WI38 (cell line): ENCODE data around the gene SMYD3.

Source experiments
- H3K4me3 ChIP-seq: 2 replicates; pipeline ENCODE4 v1.5.1; 2011; ENCODE audit warnings: low read depth, mild to moderate bottlenecking, control low read depth, low read length
- CTCF ChIP-seq: IDR thresholded peaks from 2 replicates; pipeline ENCODE4 v1.5.1; 2012; ENCODE audit warnings: low read depth, mild to moderate bottlenecking, control low read depth, low read length

Gene SMYD3

DNA sequence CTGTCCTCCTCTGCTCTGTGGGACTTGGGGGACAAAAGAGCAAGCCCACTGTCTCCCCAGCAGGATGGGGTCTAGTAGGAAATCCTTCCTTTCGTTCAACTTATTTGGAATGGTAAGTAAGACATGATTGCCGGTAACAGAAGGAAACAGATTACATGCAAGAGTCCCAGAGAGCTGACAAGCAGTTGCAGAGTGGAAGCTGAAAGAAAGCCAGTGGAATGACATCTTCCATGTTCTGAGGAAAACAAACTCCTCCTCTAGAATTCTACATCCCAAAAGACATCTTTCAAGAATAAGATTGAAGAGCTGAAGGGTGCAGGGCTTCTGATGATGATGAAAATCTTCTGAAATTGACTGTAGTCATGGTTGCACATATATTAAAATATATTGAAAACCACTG lies 732.9 kb downstream of the SMYD3 start:
- no peak overlapping the region for H3K4me3 ChIP-seq
- TF ChIP-seq CTCF: no peak

DNA sequence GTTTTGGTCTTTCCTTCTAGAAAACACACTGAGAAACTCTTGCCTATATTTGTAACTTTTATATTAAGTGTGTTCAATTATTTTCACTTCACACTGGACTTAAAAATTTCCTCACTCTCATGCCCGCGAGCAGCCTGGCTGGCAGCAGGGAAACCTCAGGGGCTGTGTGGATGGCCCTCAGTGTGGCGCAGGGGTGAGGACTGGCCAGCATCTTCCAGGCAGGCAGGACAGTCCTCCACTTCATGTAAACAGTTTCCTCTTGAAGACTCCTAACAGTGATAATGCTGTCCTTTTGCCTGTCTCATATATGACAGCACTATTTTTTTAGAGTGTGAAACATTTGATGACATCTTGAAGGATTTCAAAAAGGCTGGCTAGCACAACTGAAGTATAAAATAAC lies 733.7 kb downstream of the SMYD3 start:
- H3K4me3 ChIP-seq: no peak overlapping the region
- TF ChIP-seq CTCF: no peak

- H3K4me3 ChIP-seq: no peak overlapping the region
- TF ChIP-seq CTCF: no peak
Measured at GRCh38 chr1:245772739-245773138, 734.3 kb downstream of the SMYD3 start.

DNA sequence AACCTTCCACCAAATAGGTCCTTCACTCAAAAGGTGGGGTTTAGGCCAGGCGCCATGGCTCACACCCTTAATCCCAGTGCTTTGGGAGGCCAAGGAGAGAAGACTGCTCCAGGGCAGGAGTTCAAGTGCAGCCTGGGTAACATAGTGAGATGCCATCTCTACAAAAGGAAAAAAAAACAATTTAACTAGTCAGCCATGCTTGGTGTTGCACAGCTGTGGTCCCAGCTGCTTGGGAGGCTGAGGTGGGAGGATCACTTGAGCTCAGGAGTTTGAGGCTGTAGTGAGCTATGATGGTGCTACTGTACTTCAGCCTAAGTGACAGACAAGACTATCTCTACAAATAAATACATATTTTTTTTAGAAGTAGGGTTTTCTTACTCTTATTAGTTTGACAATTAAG lies 734.8 kb downstream of the SMYD3 start:
- no peak overlapping the region for H3K4me3 ChIP-seq
- TF ChIP-seq CTCF: no peak

- H3K4me3 ChIP-seq: no peak overlapping the region
- TF ChIP-seq CTCF: no peak
Measured at GRCh38 chr1:245771511-245772281, 735.4 kb downstream of the SMYD3 start.

- no peak overlapping the region for H3K4me3 ChIP-seq
- TF ChIP-seq CTCF: no peak
Measured at GRCh38 chr1:245770156-245770555, 736.9 kb downstream of the SMYD3 start.

GRCh38 chr1:245768596-245768995 lies 738.5 kb downstream of the SMYD3 start:
- TF ChIP-seq CTCF: no peak

More at GRCh38 chr1:245768596-245768995, 738.5 kb downstream of the SMYD3 start:
- no peak overlapping the region for H3K4me3 ChIP-seq
